Cerebellar cortex (tissue), 1 donor: ENCODE results near the gene ABCC6.
"Not testable (repeated sequence)": the region's sequence is repeated elsewhere in the genome, so short reads cannot be mapped to it uniquely, and the experiment has no call there.

Source experiments
- DNase-seq: peaks from one replicate; pipeline ENCODE4 v3.0.0-alpha.2; 2015; ENCODE audit warnings: low spot score

Gene ABCC6

DNA sequence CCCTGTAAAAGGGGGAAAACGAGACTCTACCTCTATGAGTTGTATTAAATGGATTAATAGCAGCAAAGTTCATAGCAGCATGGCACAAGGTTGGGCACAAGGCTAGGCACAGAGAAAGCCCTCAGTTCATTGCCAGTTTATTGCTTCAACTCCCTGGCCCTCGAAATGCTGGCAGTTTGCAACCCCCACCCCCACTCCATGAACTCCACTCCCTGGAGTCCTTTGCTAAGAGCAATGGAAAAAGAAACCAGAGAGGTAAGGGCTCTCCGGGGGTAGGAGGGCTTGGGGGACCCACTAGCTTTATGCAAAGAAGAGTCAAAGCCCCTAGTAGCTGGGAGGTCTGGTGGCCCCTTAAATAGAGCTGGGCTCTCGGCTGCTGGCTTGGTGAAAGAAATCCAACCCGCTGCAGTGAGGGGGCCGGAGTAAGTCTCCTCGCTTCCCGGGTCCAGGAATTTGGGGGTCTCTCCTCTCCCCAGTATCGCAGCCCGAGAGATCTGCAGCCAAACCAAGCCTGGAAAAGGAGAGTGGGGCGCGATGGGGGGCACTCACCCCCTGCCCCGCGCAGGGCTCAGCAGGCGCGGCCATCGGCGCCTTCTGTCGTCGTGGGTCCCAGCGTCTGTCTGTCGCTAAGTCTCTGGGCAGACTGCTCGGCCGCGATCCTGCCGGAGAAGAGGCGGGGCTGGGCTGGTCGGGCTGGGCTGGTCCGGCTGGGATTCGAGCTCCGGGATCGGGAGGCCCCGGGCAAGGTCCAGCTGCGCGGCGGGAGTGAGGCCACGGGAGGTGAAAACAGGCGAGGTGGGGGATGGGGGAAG, at the start of gene ABCC6:
ABCC6 (minus strand) TSS at position 645 of the 812 bp plus-strand sequence; CDS start at position 585, 60 bp downstream.
- DNase-seq, result not testable (repeated sequence)

GRCh38 chr16:16272573-16273221, 49.4 kb upstream of the ABCC6 start:
- DNase-seq, result not testable (repeated sequence)

GRCh38 chr16:16271658-16272057, 48.4 kb upstream of the ABCC6 start:
- DNase-seq, result not testable (repeated sequence)

DNA sequence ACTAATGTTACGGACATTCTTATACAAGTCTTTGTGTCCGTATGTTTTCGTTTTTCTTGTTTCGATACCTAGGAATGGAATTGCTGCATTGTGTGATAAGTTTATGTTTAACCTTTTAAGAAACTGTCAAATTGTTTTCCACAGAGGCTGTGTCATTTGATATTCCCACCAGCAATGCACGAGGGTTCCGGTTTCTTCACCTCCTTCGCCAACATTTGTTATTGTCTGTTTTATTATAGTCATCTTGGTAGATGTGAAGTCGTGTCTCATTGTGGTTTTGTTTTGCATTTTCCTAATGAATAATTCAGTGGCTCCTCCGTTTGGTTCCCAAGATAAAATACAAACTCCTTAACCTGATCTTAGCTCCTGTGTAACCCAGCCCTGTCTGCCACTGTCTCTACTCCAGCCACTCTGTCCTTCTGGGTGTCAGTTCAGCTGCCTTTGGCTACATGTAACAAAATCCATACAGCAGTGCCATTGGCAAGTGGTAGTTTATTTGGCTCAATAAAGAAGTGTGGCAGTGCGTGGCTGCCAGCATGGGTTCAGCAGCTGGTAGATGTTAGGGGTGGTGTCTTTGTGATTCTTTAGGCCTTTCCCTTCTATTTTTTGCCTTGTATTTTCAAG, 45.0 kb upstream of the ABCC6 start:
- not testable (repeated sequence) for DNase-seq

DNA sequence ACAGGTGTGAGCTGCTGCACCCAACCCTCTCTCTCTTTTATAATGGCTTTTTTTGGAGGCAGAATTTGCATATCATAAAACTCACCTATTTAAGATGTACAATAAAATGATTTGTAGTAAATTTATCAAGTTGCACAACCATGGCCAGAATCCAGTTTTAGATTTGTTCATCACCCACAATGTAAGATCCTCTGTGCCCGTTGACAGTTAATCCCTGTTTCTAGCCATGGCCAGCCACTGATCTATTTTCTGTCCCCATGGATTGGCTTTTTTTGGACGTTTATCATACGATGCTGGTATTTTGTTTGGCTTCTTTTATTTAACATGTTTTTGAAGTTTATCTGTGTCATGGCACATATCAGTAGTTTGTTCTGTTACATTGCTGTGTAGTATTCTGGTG, 44.4 kb upstream of the ABCC6 start:
- not testable (repeated sequence) for DNase-seq

- not testable (repeated sequence) for DNase-seq
Observed at GRCh38 chr16:16265044-16265443, 41.8 kb upstream of the ABCC6 start.

DNA sequence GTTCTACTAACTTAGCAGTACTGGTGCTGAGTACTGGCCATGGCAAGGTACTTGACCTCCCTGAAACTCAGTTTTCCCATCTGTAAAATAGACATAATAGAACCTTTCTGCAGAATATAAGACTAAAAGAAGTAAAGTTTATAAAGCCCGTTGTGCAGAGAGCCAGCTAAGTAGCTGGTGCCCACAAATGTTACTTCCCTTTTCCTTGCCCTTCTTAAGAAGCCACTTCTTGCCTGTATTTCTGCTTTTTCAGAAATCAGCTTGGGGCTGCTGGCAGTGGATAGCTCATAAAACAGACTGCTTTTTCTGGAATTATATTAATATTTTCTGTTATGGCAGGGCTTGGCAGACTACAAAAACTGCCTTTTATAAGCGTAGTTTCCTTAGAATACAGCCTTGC, 40.7 kb upstream of the ABCC6 start:
- DNase-seq, result not testable (repeated sequence)

DNA sequence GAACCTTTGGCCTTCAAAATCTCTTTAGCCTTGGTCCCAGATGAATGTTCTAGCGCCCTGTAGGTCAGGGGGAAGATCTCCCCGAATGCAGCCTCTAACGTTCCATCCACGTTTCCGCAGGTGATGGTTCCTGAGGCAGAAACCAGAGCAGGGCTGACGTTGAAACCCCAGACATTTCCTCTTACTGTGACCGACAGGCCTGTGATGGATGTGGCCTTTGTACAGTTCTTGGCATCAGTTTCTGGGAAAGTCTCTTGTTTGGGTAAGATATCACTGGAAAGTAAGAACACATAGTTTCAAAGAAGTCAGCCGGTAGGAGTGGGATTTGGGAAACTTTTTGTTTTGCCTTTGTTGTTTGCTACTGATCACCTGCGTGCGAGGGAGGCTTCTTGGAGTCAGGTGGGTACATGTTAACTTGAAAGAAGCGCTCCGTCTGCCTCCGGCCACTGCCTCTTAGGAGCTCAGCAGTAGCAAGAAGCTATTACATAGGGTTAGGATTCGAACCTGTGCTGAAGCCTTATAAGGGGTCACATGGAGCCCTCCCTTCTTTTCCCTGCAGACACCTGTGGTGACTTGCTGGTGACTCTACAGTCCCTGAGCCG, 39.8 kb upstream of the ABCC6 start:
- not testable (repeated sequence) for DNase-seq

- DNase-seq, result not testable (repeated sequence)
Observed at GRCh38 chr16:16259971-16260370, 36.7 kb upstream of the ABCC6 start.

- not testable (repeated sequence) for DNase-seq
Observed at GRCh38 chr16:16258822-16259221, 35.5 kb upstream of the ABCC6 start.

DNA sequence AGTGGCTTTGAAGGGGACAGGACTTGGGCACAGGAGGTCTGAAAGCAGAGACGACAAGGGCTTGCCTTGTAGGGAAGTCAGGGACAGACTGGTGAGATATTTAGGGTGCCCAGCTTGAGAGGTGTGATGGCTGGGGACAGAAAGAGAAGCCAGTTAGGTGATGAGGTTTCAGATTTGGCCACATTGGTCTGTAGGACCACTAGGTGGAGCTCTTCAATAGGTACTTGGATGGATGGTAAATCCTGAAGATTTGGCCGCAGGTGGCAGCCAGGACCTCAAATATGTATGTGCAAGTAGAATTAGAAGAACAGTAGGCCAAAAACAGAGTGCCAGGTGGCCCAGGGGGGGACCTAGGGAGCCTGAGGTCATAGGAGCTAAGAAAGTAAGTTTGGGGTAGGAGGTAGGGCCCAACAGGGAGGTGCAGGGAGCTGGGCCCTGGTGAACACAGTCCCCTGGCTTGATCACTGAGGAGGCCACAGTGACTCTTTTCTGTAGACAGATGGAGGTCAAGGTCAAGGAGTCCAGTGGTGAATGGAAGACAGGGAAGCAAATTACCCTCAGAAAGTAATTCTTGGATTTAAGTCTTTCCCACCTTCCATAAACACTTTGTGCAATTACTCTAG, 34.1 kb upstream of the ABCC6 start:
- not testable (repeated sequence) for DNase-seq

DNA sequence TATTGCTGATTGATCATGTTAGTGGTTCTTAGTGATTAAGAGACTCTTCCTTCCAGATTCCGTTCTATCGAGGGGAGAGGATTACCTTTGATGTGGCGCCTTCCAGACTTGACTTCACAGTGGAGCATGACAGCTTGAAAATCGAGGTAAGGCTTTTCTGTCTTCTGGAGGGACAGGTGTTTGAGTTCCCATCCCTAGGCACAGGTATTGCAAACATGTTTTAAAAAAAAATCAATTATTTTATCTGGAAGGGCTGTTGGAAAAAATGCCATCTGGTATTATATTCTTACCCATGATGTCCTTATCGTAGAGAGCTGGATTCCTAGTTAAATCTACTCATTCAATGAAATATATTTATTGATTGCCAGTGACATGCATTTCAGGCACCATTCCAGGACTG, 29.1 kb upstream of the ABCC6 start:
- DNase-seq, result not testable (repeated sequence)

- not testable (repeated sequence) for DNase-seq
Observed at GRCh38 chr16:16249621-16250330, 26.5 kb upstream of the ABCC6 start.

DNA sequence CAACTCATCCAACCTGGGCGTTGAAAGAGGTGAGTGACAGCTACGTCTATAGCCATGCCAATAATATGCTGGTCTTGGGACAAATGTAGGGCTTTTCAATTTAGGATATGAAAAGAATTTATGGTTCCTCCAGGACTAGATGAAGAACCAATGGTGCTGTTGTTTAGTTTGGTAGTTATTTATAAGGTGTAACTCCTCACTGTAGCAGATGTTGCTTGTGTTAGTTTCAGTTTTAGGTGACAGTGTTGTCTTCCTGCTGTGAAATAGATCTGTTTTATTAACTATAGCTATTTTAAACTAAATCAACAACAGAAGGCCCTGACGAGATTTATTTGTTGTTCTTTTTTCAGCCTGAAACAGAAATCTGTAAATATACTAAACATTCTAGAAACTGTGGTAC, 24.1 kb upstream of the ABCC6 start:
- DNase-seq, result not testable (repeated sequence)

GRCh38 chr16:16246578-16247262, 23.4 kb upstream of the ABCC6 start:
- DNase-seq, result not testable (repeated sequence)

- DNase-seq, result not testable (repeated sequence)
Observed at GRCh38 chr16:16243886-16244285, 20.6 kb upstream of the ABCC6 start.

DNA sequence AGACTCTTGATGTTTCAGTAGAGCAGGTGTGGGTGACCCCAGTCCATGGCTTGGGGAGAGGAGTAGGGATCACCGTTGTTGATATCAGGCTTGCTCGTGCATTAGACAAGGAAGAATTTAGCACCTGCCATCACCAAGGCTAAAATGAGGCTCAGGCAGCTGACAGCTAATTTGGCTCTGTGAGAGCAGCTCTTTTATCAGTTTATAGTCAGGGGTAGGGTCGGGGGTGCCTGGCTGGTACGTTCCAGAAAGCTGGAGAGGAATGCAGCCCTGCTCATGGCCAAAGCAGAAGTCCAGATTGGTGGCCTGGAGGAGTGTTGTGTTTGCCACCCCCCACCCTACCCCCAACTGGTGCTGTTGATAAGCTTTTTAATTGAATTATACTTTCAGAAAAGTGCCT, 17.4 kb upstream of the ABCC6 start:
- DNase-seq, result not testable (repeated sequence)

GRCh38 chr16:16237738-16238137, 14.4 kb upstream of the ABCC6 start:
- DNase-seq, result not testable (repeated sequence)

- not testable (repeated sequence) for DNase-seq
Observed at GRCh38 chr16:16237071-16237470, 13.8 kb upstream of the ABCC6 start.

DNA sequence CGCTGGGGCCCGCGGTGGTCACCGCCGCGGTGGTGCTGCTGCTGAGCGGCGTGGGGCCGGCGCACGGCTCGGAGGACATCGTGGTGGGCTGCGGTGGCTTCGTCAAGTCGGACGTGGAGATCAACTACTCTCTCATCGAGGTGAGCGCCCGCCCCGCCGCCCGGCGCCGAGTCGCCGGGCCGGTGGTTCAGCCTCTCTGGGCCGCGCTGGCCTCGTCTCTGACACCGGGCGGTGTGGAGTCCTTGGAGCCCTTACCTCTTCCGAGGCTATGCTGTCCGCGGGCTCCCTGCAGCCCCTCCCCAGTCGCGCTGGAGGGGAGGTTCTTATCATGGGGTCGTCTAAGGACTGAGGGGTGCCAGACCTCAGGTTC, 9.4 kb upstream of the ABCC6 start:
- DNase-seq, result not testable (repeated sequence)
